HG03108 (cell line): Measurements from ENCODE around the gene RASL12.
"Not testable (repeated sequence)": the region's sequence is repeated elsewhere in the genome, so short reads cannot be mapped to it uniquely, and the experiment has no call there.

Experiments used
- ATAC-seq: cut with Tn5 transposase; IDR thresholded peaks from one replicate; pipeline ENCODE4 v1.9.1; 2021; ENCODE audit warnings: moderate library complexity; ENCODE audit not compliant: unreplicated experiment

The RASL12 gene

GRCh38 chr15:65075607-65076395 is 8.0 kb upstream of the RASL12 start:
- ATAC-seq = not testable (repeated sequence)

GRCh38 chr15:65074946-65075345 is 7.2 kb upstream of the RASL12 start:
- ATAC-seq = not testable (repeated sequence)

GRCh38 chr15:65072617-65073016 is 4.8 kb upstream of the RASL12 start:
- no peak for ATAC-seq

GRCh38 chr15:65072027-65072426 is 4.2 kb upstream of the RASL12 start:
- no peak for ATAC-seq

- ATAC-seq = no peak
These were observed 3.6 kb upstream of the RASL12 start for GRCh38 chr15:65071381-65071811.

GRCh38 chr15:65069779-65070546 is 2.2 kb upstream of the RASL12 start:
- ATAC-seq = no peak

- no peak for ATAC-seq
These were observed 1.4 kb upstream of the RASL12 start for GRCh38 chr15:65069179-65069578.

GRCh38 chr15:65068403-65068788 is 605 bp upstream of the RASL12 start:
- no peak for ATAC-seq

- ATAC-seq = no peak
These were observed 510 bp downstream of the RASL12 start for GRCh38 chr15:65067317-65067644.

GRCh38 chr15:65066635-65067316 is 1.0 kb downstream of the RASL12 start:
- ATAC-seq = no peak

GRCh38 chr15:65066001-65066634 is 1.7 kb downstream of the RASL12 start:
- ATAC-seq = no peak

- ATAC-seq = no peak
These were observed 5.1 kb downstream of the RASL12 start for GRCh38 chr15:65062726-65063125.

- no peak for ATAC-seq
These were observed 5.7 kb downstream of the RASL12 start for GRCh38 chr15:65062061-65062460.

- ATAC-seq = no peak
These were observed 7.0 kb downstream of the RASL12 start for GRCh38 chr15:65060641-65061397.

GRCh38 chr15:65059931-65060596 is 7.7 kb downstream of the RASL12 start:
- no peak for ATAC-seq

GRCh38 chr15:65059369-65059750 is 8.4 kb downstream of the RASL12 start:
- ATAC-seq = no peak

- ATAC-seq = no peak
These were observed 9.1 kb downstream of the RASL12 start for GRCh38 chr15:65058394-65059368.

- no peak for ATAC-seq
These were observed 10.2 kb downstream of the RASL12 start for GRCh38 chr15:65057549-65057940.
